AG04450 (cell line): ENCODE measurements around the gene RABGAP1L. TPM values are rescaled to one million over a fixed set of nuclear protein-coding genes. Genes with fewer than 3 reads are reported as not detected.

Experiments used
- CTCF ChIA-PET: fragments of 300-600, 350-600 bp; formaldehyde crosslinking; extraction: SDS; loops from one replicate; lab custom pipeline; 2022; ENCODE audit warnings: antibody characterized with exemption, inconsistent platforms; lab: Charles Lee
- POLR2A ChIA-PET: fragments of 350-600 bp; formaldehyde crosslinking; extraction: SDS; loops from one replicate; lab custom pipeline; 2021; ENCODE audit warnings: antibody characterized with exemption, inconsistent platforms; lab: Yijun Ruan, JAX
- DNase-seq: peaks from one replicate; pipeline ENCODE4 v3.0.0-alpha.2; 2011; ENCODE audit warnings: low read depth, low spot score
- H3K27ac ChIP-seq: one replicate; pipeline ENCODE4 v1.5.1; 2012; ENCODE audit warnings: low read depth, low read length, control low read depth
- H3K27me3 ChIP-seq: one replicate; pipeline ENCODE4 v1.6.0; 2012; ENCODE audit warnings: low read length; ENCODE audit not compliant: control insufficient read depth, insufficient read depth
- H3K4me3 ChIP-seq: 2 replicates; pipeline ENCODE4 v1.5.1; 2011; ENCODE audit warnings: mild to moderate bottlenecking, low read depth, low read length, control low read depth
- H3K9me3 ChIP-seq: 2 replicates; pipeline ENCODE4 v1.5.1; 2012; ENCODE audit warnings: low read length; ENCODE audit not compliant: control insufficient read depth, insufficient read depth
- polyA plus RNA-seq: library from polyadenylated mRNA; depleted of rRNA; stranded (reverse); fragments of >200 nt; gene quantifications from 2 replicates; pipeline ENCODE4 v1.2.3, GENCODE V29; 2011
- TF ChIP-seq, protein P1 (sequence below): IDR thresholded peaks from 2 replicates; pipeline ENCODE4 v1.5.1; 2011; ENCODE audit warnings: low read depth, low read length, control low read depth, inconsistent platforms

RABGAP1L gene
- polyA plus RNA-seq, 1 experiment, result 21.2 TPM

DNA sequence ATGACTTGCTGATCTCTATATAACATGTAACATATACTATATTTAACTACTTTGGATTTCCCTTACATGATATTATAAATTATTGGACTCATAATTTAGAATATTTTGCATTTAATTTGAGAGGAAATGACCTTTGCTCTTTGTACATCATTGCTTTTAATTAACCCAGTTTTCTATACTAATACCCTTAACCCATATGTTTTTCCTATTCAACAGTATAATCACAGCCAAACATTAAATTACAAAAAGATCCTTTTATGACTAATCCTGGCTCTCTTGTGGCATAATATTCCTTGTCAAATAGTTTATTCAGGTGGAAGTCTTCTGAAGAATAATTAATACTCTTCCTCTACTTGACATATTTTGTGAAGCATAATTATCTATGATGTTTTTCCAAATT, 232.4 kb downstream of the RABGAP1L start:
- Histone ChIP-seq H3K9me3 (no peaks in the 10 kb centered on the region), H3K27me3 (no peaks in the 10 kb centered on the region), H3K27ac (no peak overlapping the region), H3K4me3 (no peak overlapping the region)
- POLR2A ChIA-PET, result no interaction called here
- CTCF ChIA-PET, result no interaction called here
- TF ChIP-seq, protein P1, sequence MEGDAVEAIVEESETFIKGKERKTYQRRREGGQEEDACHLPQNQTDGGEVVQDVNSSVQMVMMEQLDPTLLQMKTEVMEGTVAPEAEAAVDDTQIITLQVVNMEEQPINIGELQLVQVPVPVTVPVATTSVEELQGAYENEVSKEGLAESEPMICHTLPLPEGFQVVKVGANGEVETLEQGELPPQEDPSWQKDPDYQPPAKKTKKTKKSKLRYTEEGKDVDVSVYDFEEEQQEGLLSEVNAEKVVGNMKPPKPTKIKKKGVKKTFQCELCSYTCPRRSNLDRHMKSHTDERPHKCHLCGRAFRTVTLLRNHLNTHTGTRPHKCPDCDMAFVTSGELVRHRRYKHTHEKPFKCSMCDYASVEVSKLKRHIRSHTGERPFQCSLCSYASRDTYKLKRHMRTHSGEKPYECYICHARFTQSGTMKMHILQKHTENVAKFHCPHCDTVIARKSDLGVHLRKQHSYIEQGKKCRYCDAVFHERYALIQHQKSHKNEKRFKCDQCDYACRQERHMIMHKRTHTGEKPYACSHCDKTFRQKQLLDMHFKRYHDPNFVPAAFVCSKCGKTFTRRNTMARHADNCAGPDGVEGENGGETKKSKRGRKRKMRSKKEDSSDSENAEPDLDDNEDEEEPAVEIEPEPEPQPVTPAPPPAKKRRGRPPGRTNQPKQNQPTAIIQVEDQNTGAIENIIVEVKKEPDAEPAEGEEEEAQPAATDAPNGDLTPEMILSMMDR, result no peak
- no peak for DNase-seq

DNA sequence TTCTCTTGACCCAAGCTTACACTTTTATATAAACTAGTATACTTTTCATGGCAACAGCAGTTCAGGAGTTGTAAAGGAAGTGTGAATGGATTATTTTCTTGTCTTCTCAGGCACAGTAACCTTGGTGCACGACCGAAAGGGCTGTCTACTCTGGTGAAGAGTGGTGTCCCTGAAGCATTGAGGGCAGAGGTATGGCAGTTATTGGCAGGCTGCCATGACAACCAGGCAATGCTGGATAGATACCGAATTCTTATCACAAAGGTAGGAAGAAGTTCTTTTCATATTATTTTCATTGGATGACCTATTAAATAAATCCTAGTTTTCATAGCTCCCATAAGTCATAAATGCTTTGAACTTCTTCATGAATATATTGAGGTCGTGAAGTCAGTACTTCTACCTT, 234.6 kb downstream of the RABGAP1L start:
- H3K27ac ChIP-seq, result no peak overlapping the region
- TF ChIP-seq, protein P1, result no peak
- DNase-seq, result no peak
- CTCF ChIA-PET, result interaction anchor here (0.8 kb wide), 1 partner anchor 27 kb away, joined by 3 read pairs; no protein-coding TSS in a partner anchor
- POLR2A ChIA-PET, result no interaction called here
- H3K9me3 ChIP-seq, result no peaks in the 10 kb centered on the region
- H3K27me3 ChIP-seq, result no peaks in the 10 kb centered on the region
- no peak overlapping the region for H3K4me3 ChIP-seq

DNA sequence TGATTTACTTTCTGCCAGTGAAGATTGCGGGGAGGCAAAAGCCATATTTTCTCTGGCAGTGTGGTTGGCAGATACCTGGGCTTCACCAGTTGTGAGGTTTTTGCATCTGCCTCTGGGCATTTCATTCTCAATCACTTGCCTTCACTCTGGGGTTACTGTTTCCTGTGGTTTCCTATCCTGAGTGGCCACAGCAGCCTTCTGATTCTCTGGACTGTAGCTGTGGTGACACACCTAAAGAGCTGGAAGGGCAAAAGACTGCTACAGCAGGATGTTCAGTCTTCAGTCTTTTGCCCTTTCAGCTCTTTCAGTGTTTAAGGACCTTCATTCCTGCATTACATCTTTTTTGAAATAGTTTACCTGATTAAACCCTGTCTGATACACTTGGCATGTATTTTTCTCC, 237.9 kb downstream of the RABGAP1L start:
- POLR2A ChIA-PET, result no interaction called here
- DNase-seq, result no peak
- H3K9me3 ChIP-seq, result no peaks in the 10 kb centered on the region
- no peak overlapping the region for H3K27ac ChIP-seq
- no peak overlapping the region for H3K4me3 ChIP-seq
- TF ChIP-seq, protein P1, result no peak
- no peaks in the 10 kb centered on the region for H3K27me3 ChIP-seq
- CTCF ChIA-PET, result interaction anchor here (0.6 to 1.3 kb wide), 2 partner anchors 329 to 722 kb away, joined by 3 read pairs; no protein-coding TSS in a partner anchor

DNA sequence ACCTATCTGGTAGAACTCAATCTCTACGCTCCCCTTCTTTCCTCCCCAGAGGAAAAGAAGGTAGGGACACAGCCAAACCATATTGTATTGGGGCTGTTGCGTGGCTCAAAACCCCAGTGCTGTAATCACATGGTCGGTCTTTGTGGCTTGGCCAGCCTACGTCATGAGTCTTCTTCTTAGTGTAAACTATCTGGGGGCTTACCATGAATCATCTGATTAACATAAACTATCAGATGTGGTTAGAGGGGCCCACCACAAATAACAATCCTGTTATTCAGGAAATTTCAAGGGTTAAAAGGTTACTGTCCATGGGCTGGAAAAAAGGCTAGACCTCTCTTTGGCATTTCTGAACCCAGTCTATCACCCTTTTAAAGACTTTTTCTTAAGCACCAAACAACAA, 238.9 kb downstream of the RABGAP1L start:
- POLR2A ChIA-PET, result no interaction called here

DNA sequence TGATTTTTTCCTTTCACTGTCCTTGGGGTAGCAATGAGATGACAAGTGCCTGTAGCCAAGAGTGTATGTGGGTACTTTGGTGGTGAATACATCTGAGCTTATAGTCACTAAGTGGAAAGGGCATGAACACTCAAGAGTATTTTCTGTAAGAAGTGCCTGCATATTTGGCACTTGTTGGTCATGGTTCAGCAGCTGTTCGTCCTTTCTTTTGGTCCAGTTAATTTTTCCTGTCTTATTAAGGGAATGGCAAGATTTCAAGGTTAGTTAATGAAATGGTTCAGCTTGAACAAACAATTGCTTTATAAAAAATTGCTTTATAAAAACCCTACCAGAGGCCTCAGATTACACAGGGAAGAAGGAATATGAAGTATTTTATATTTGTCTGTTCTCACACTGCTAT, 239.9 kb downstream of the RABGAP1L start:
- CTCF ChIA-PET, result interaction anchor here (0.9 to 1.4 kb wide), 3 partner anchors 15 to 137 kb away, joined by 3 to 6 read pairs (median 4); no protein-coding TSS in a partner anchor
- no peaks in the 10 kb centered on the region for H3K9me3 ChIP-seq
- DNase-seq, result no peak
- H3K4me3 ChIP-seq, result no peak overlapping the region
- TF ChIP-seq, protein P1, result no peak
- no peak overlapping the region for H3K27ac ChIP-seq
- POLR2A ChIA-PET, result no interaction called here
- H3K27me3 ChIP-seq, result no peaks in the 10 kb centered on the region

More for the DNA sequence above, 238.9 kb downstream of the RABGAP1L start:
- TF ChIP-seq, protein P1, result no peak
- peak; percentile 81 for DNase-seq
- Histone ChIP-seq H3K27ac (no peak overlapping the region), H3K27me3 (no peaks in the 10 kb centered on the region), H3K9me3 (no peaks in the 10 kb centered on the region), H3K4me3 (no peak overlapping the region)
- CTCF ChIA-PET, result interaction anchor here (1.4 kb wide), 1 partner anchor 16 kb away, joined by 6 read pairs; no protein-coding TSS in a partner anchor
